ENCODE data around the gene RHBDF2.
A peak's percentile ranks its signal among the peaks of the same experiment; 100 is the strongest.
"Not testable (repeated sequence)": the region's sequence is repeated elsewhere in the genome, so short reads cannot be mapped to it uniquely, and the experiment has no call there.

RHBDF2 gene

DNA sequence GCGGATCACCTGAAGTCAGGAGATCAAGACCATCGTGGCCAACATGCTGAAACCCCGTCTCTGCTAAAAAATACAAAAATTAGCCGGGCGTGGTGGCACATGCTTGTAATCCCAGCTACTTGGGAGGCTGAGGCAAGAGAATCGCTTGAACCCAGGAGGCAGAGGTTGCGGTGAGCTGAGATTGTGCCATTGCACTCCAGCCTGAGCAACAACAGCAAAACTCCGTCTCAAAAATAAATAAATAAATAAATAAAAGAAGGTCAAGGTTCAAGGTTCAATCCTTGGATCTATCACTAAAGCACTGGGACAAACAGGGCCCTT lies 24.2 kb upstream of the RHBDF2 start:
- not testable (repeated sequence) for DNase-seq (ENCODE audit: low read depth in 1 of 2, low spot score in 1 of 2)

GRCh38 chr17:76524598-76525512 lies 23.6 kb upstream of the RHBDF2 start:
- no peak for DNase-seq (ENCODE audit: low read depth in 1 of 2, low spot score in 1 of 2)

- peak; percentile 70 to 74 for DNase-seq (ENCODE audit: low read depth in 1 of 2, low spot score in 1 of 2)
Observed at GRCh38 chr17:76523084-76524037, 22.1 kb upstream of the RHBDF2 start.

DNA sequence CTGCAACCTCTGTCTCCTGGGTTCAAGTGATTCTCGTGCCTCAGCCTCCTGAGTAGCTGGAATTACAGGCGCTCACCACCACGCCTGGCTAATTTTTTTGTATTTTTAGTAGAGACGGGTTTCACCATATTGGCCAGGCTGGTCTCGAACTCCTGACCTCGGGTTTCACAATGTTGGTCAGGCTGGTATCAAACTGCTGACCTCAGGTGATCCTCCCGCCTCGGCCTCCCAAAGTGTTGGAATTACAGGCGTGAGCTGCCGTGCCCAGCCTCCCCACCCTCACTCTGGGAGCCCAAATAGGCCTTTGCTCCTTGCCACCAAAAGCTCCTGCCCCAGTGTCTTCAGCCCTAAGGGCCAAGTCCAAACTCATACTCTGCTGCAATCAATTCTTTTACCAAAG lies 20.5 kb upstream of the RHBDF2 start:
- DNase-seq (ENCODE audit: low read depth in 1 of 2, low spot score in 1 of 2), result not testable (repeated sequence)

DNA sequence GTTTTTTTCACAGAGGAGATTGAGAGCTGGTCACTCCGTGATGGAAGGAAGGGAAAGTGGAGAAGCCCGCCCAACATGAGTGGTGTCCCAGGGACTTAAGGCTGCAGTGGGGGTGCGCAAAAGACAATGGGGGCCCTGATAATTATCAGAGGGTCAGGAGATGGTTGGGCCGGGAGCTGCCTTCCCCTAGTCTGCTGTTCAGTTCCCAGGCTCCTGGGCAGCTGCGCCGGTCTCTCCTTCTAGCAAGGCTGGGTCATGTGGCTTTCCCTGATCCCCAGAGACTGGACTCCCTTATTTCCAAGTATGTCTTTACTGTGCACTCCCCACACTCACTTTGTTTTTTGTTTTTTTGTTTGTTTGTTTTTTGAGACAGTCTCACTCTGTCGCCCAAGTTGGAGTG lies 20.0 kb upstream of the RHBDF2 start:
- DNase-seq (ENCODE audit: low read depth in 1 of 2, low spot score in 1 of 2), result no peak

DNA sequence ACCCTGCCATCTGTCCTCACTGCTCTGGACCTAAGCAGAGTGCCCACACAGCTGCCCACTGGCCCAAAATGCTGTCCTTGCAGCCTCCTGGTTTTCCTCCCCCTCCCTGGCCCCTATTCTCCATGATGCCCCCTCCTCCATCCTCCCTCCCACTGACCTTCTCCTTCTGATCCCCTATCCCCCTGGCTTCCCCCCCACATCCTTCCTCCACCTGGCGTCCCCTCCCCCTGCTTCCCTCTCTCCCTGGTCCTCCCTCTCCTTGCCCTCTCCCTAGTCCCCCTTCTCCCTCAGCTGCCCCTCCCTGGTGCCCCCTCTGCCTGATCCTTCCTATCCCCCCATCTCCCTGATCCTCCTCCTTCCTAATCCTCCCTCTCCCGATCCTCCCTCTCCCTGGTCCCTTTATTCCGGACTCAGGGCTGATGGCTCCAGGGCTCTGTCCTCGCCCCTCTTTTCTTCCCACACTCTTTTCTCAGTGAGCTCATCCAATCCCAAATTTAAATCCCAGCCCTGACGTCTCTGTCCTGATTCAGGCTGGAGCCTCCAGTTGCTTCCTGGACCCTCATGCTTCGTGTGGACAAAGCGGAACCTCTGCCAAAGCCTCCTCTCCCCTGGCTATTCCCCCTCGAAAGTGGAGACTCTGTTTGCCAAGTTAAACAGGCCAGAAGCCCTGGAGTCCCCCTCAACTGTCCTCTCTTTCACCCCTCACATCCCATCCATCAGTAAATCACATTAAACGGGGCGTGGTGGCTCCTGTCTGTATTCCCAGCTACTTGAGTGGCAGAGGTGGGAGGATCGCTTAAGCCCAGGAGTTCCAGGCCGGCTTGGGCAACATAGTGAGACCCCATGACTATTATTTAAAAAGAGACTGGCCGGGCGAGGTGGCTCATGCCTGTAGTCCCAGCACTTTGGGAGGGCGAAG lies 18.1 kb upstream of the RHBDF2 start:
- no peak for DNase-seq (ENCODE audit: low read depth in 1 of 2, low spot score in 1 of 2)

GRCh38 chr17:76517638-76518038 lies 16.4 kb upstream of the RHBDF2 start:
- no peak for DNase-seq (ENCODE audit: low read depth in 1 of 2, low spot score in 1 of 2)

GRCh38 chr17:76515274-76515949 lies 14.2 kb upstream of the RHBDF2 start:
- peak; percentile 39 to 60 for DNase-seq (ENCODE audit: low read depth in 1 of 2, low spot score in 1 of 2)

DNA sequence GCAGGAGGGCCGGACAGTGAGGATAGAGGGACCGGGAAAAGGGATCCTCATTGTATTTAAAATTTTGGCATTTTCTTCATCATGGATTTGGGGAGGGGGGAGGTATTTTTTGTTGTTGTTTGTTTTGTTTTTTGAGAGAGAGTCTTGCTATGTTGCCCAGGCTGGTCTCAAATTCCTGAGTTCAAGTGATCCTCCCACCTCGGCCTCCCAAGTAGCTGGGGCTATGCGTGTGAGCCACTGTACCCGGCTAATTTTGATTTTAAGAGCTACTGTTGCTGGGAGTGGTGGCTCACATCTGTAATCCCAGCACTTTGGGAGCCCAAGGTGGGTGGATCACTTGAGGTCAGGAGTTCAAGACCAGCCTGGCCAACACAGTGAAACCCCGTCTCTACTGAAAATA lies 13.1 kb upstream of the RHBDF2 start:
- not testable (repeated sequence) for DNase-seq (ENCODE audit: low read depth in 1 of 2, low spot score in 1 of 2)

DNA sequence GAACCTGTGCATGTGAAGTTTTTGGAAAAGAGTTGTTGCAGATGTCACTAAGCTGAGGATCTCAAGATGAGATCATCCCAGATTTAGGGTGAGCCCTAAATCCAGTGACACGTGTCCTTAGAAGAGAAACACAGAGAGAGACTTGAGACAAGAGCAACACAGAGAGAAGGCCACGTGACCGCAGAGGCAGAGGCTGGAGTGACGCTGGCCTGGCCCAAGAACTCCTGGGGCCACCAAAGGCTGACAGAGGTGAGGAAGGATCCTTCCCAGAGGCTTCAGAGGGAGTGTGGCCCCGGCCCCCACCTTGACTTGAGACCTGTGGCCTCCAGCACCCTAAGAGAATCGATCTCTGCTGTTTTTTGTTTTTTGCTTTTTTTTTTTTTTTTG lies 12.1 kb upstream of the RHBDF2 start:
- no peak for DNase-seq (ENCODE audit: low read depth in 1 of 2, low spot score in 1 of 2)

- DNase-seq (ENCODE audit: low read depth in 1 of 2, low spot score in 1 of 2), result no peak
Observed at GRCh38 chr17:76512366-76513305, 11.4 kb upstream of the RHBDF2 start.

DNA sequence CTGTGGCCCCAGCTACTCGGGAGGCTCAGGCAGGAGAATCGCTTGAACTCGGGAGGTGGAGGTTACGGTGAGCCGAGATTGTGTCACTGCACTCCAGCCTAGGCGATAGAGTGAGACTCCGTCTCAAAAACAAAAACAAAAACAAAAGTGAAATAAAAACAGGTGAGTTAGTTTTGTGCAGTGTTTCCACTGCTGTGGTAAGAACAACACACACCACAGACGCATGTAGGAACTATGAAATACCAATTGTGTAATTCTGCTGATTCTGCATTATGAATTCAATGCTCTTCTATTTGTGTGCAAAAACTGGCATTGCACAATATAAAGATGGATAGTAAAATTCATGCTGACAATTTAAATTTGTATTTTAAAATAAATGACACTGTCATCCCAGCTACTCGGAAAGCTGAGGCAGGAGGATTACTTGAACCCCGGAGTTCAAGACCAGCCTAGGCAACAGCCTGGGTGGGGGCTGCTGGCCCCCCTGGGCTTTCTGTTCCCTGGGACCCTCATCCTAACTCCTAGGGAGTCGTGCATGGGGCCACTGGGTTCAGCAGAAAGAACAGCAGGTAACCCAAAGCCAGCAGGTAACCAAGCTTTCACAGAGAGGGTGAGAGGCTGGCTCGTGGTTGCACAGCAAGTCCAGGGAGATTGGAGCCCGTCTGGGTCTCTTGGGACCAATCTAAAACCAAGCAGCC lies 10.6 kb upstream of the RHBDF2 start:
- no peak for DNase-seq (ENCODE audit: low read depth in 1 of 2, low spot score in 1 of 2)

GRCh38 chr17:76510831-76511244 lies 9.6 kb upstream of the RHBDF2 start:
- no peak for DNase-seq (ENCODE audit: low read depth in 1 of 2, low spot score in 1 of 2)

DNA sequence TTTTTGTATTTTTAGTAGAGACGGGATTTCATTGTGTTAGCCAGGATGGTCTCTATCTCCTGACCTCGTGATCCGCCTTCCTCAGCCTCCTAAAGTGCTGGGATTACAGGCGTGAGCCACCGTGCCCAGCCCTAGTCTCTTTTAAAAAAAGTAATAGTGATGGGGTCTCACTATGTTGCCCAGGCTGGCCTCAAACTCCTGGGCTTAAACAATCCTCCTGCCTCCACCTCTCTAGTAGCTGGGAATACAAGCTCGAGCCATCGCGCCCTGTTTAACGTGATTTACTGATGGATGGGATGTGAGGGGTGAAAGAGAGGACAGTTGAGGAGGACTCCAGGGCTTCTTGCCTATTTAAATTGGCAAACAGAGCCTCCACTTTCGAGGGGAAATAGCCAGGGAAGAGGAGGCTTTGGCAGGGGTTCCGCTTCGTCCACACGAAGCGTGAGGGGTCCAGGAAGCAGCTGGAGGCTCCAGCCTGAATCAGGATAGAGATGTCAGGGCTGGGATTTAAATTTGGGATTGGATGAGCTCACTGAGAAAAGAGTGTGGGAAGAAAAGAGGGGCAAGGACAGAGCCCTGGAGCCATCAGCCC lies 7.3 kb upstream of the RHBDF2 start:
- not testable (repeated sequence) for DNase-seq (ENCODE audit: low read depth in 1 of 2, low spot score in 1 of 2)

DNA sequence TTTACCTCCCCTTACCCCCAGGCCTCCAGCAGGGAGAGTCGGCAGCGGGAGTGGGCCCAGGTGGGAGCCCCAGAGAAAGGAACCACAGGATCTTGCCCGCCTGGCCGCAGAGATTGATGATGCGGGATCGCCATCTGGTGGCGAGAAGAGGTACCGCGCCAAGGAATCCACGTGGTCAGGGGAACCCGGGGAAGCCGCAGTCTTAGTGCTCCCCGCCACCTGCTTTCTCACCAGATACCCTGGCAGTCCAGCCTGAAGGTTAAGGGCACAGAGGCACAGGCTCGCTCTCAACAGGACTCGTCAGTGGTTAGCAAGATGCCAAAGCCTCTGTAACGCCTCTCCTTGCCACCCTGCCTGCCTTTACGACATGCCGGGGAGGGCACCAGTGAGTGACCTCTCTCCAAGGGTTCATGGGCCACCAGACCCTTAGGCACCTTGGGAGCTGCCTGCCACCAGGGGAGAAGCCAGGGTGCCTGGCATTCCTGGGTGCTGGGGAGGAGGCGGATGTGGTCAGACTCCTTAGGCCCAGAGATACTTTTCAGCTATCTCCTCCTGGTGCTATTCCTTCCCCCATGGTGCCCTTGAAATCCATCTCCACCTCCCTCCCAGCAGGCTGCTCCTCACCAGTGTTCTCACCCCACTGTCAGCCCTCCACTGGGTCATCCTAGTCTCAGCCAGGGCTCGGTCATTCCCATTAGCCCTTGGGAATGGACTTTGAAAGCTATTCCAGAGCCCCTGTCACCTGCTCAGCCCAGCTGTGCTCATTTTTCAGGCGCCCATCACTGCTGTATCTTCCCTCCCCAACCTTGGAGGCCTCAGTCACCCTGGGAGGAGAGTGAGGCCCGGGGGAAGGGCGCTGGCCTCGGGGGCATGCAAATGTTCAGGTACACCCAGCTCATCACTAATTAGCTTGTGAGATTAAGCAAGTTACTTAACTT lies 5.5 kb upstream of the RHBDF2 start:
- DNase-seq (ENCODE audit: low read depth in 1 of 2, low spot score in 1 of 2), result peak; percentile 77 to 85

DNA sequence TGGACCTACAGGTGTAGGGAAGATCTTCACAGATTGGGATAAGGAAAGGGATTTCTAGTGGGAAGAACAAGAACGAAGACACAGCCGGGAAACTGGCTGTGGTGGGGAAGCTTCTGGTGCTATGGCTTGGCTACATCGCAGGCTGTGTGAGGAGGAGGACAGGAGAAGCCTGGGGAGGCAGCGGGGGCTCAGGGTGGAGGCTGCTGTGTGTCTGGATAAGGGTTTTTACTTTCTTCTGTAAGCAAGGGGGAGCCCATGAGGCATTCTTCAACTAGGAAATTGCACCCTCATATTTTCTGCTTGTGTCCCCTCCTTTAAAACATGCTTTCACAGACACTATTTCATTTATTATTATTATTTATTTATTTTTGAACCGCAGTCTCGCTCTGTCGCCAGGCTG lies 2.9 kb upstream of the RHBDF2 start:
- no peak for DNase-seq (ENCODE audit: low read depth in 1 of 2, low spot score in 1 of 2)

Measured in stimulated activated CD4-positive, alpha-beta T cell treated with anti-CD3 and anti-CD28 coated beads, Interleukin-15, amount 100 ng/mL, for 1 hour (primary cell).